IMR-90 (cell line): Measurements from ENCODE around the gene DENND5A. TPM values are rescaled to one million over a fixed set of nuclear protein-coding genes. Genes with fewer than 3 reads are reported as not detected.

Source experiments
- ATAC-seq: fragments of 200-7000 bp; cut with Tn5 transposase; 2 replicates; pipeline ENCODE4 v1.9.1; 2020; ENCODE audit warnings: low read depth, mild to moderate bottlenecking, moderate library complexity
- BruUV-seq: library from RNA; stranded (reverse); fragments of 400-500 nt; replicated peaks from 2 replicates; lab custom pipeline; 2021; lab: Mats Ljungman, UMichigan
- CTCF ChIA-PET: fragments of 300-600 bp; formaldehyde crosslinking; extraction: SDS; loops from one replicate; lab custom pipeline; 2021; ENCODE audit warnings: antibody characterized with exemption; lab: Yijun Ruan, JAX
- POLR2A ChIA-PET: fragments of 300-600 bp; sonication (Branson Sonifier 250); formaldehyde crosslinking; loops from one replicate; lab custom pipeline; 2022; ENCODE audit warnings: antibody characterized with exemption; ENCODE audit not compliant: unreplicated experiment; lab: Charles Lee
- DNase-seq: peaks from one replicate; pipeline ENCODE4 v3.0.0; 2013
- H2AFZ ChIP-seq: replicated peaks from 2 replicates; pipeline ENCODE3; 2013; ENCODE audit warnings: low read length, mild to moderate bottlenecking; ENCODE audit not compliant: poor library complexity
- H2AK5ac ChIP-seq: 2 replicates; pipeline ENCODE4 v1.6.1; 2013; ENCODE audit warnings: low read depth, low read length, inconsistent platforms
- H2AK9ac ChIP-seq: replicated peaks from 2 replicates; pipeline ENCODE3; 2013; ENCODE audit warnings: mild to moderate bottlenecking, low read depth, low read length, moderate library complexity; ENCODE audit not compliant: poor library complexity
- H2BK120ac ChIP-seq: 2 replicates; pipeline ENCODE4 v1.6.1; 2013; ENCODE audit warnings: low read depth, low read length, inconsistent platforms
- H2BK15ac ChIP-seq: 3 replicates; pipeline ENCODE4 v1.6.1; 2013; ENCODE audit warnings: low read depth, low read length, inconsistent platforms
- H2BK20ac ChIP-seq: 2 replicates; pipeline ENCODE4 v1.6.1; 2013; ENCODE audit warnings: low read depth, mild to moderate bottlenecking, inconsistent platforms, low read length, moderate library complexity
- H2BK5ac ChIP-seq: 2 replicates; pipeline ENCODE4 v1.6.1; 2013; ENCODE audit warnings: mild to moderate bottlenecking, low read depth, low read length, inconsistent platforms; ENCODE audit not compliant: poor library complexity, severe bottlenecking
- H3K14ac ChIP-seq: replicated peaks from 2 replicates; pipeline ENCODE4 v1.6.1; 2013; ENCODE audit warnings: low read depth, low read length, inconsistent platforms
- H3K18ac ChIP-seq: 2 replicates; pipeline ENCODE4 v1.6.1; 2013; ENCODE audit warnings: low read depth, low read length, control low read depth
- H3K23ac ChIP-seq: 2 replicates; pipeline ENCODE4 v1.6.1; 2013; ENCODE audit warnings: low read depth, low read length, inconsistent platforms
- H3K27ac ChIP-seq: 2 replicates; pipeline ENCODE4 v1.5.1; 2013; ENCODE audit warnings: mild to moderate bottlenecking, control low read depth, low read length; ENCODE audit not compliant: insufficient read depth
- H3K27me3 ChIP-seq: 2 replicates; pipeline ENCODE4 v1.6.1; 2013; ENCODE audit warnings: low read length; ENCODE audit not compliant: control insufficient read depth, insufficient read depth
- H3K36me3 ChIP-seq: 2 replicates; pipeline ENCODE4 v1.6.1; 2013; ENCODE audit warnings: low read length, mixed read lengths; ENCODE audit not compliant: control insufficient read depth, insufficient read depth
- H3K4ac ChIP-seq: 2 replicates; pipeline ENCODE4 v1.6.1; 2013; ENCODE audit warnings: low read depth, low read length, inconsistent platforms
- H3K4me1 ChIP-seq: 2 replicates; pipeline ENCODE4 v1.6.1; 2013; ENCODE audit warnings: low read length, mixed read lengths; ENCODE audit not compliant: control insufficient read depth, insufficient read depth
- H3K4me2 ChIP-seq: 2 replicates; pipeline ENCODE4 v1.6.1; 2013; ENCODE audit warnings: low read depth, mild to moderate bottlenecking, control low read depth, low read length, moderate library complexity
- H3K4me3 ChIP-seq: 2 replicates; pipeline ENCODE4 v1.5.1; 2013; ENCODE audit warnings: low read depth, mild to moderate bottlenecking, control low read depth, low read length, moderate library complexity; ENCODE audit not compliant: insufficient read depth
- H3K56ac ChIP-seq: 2 replicates; pipeline ENCODE4 v1.6.1; 2013; ENCODE audit warnings: low read length, inconsistent platforms; ENCODE audit not compliant: insufficient read depth; ENCODE audit errors: extremely low read depth
- H3K79me1 ChIP-seq, 2 experiments: 2 replicates each; pipeline ENCODE4 v1.6.1; 2013; ENCODE audit warnings: low read length in 2 of 2, inconsistent platforms in 1 of 2, low read depth in 1 of 2
- H3K9ac ChIP-seq: 2 replicates; pipeline ENCODE4 v1.6.1; 2013; ENCODE audit warnings: low read depth, low read length, control low read depth
- H3K9me1 ChIP-seq: 2 replicates; pipeline ENCODE4 v1.6.1; 2013; ENCODE audit warnings: low read length, inconsistent platforms; ENCODE audit not compliant: insufficient read depth
- H3K9me3 ChIP-seq: 2 replicates; pipeline ENCODE4 v1.6.1; 2013; ENCODE audit warnings: low read length; ENCODE audit not compliant: control insufficient read depth, insufficient read depth
- H4K20me1 ChIP-seq: 2 replicates; pipeline ENCODE4 v1.6.1; 2013; ENCODE audit warnings: low read length, inconsistent platforms; ENCODE audit not compliant: insufficient read depth
- H4K5ac ChIP-seq: 2 replicates; pipeline ENCODE4 v1.6.1; 2013; ENCODE audit warnings: mild to moderate bottlenecking, low read depth, low read length, control low read depth
- H4K8ac ChIP-seq, 2 experiments: 2 replicates each; pipeline ENCODE4 v1.6.1; 2013; ENCODE audit warnings: low read depth in 2 of 2, low read length in 2 of 2, control low read depth in 1 of 2, inconsistent platforms in 1 of 2
- H4K91ac ChIP-seq: 2 replicates; pipeline ENCODE4 v1.6.1; 2013; ENCODE audit warnings: low read depth, low read length, inconsistent platforms; ENCODE audit not compliant: insufficient read depth
- BHLHE40 ChIP-seq: fragments of 150-350 bp; IDR thresholded peaks from 2 replicates; pipeline ENCODE4 v1.6.1; 2016; ENCODE audit warnings: mild to moderate bottlenecking, low read depth, low read length
- CEBPB ChIP-seq: IDR thresholded peaks from 2 replicates; pipeline ENCODE4 v1.6.1; 2012; ENCODE audit warnings: low read depth, low read length, improper control_type of control experiment
- CHD1 ChIP-seq: IDR thresholded peaks from 2 replicates; pipeline ENCODE4 v1.6.1; 2012; ENCODE audit warnings: low read depth, low read length, improper control_type of control experiment
- CTCF ChIP-seq: conservative IDR thresholded peaks from 2 replicates; pipeline ENCODE4 v1.5.1; 2012; ENCODE audit warnings: mild to moderate bottlenecking, low read depth, low read length, improper control_type of control experiment
- ELK1 ChIP-seq: fragments of 150-350 bp; IDR thresholded peaks from 2 replicates; pipeline ENCODE4 v1.6.1; 2016; ENCODE audit warnings: low read depth, mild to moderate bottlenecking, low read length, moderate library complexity, borderline replicate concordance
- FOS ChIP-seq: fragments of 150-350 bp; IDR thresholded peaks from 2 replicates; pipeline ENCODE4 v1.6.1; 2016; ENCODE audit warnings: low read depth, low read length
- MAFK ChIP-seq: IDR thresholded peaks from 2 replicates; pipeline ENCODE4 v1.6.1; 2012; ENCODE audit warnings: low read depth, low read length, improper control_type of control experiment
- MAZ ChIP-seq: IDR thresholded peaks from 2 replicates; pipeline ENCODE4 v1.6.1; 2012; ENCODE audit warnings: low read depth, mild to moderate bottlenecking, low read length, improper control_type of control experiment, moderate library complexity, borderline replicate concordance
- MXI1 ChIP-seq: IDR thresholded peaks from 2 replicates; pipeline ENCODE4 v1.6.1; 2012; ENCODE audit warnings: low read depth, mild to moderate bottlenecking, low read length, moderate library complexity, borderline replicate concordance
- NFE2L2 ChIP-seq: fragments of 150-350 bp; IDR thresholded peaks from 2 replicates; pipeline ENCODE4 v1.6.1; 2016; ENCODE audit warnings: low read depth, mild to moderate bottlenecking, low read length
- POLR2A ChIP-seq: IDR thresholded peaks from 2 replicates; pipeline ENCODE4 v1.6.1; 2012; ENCODE audit warnings: mild to moderate bottlenecking, low read depth, low read length
- RAD21 ChIP-seq: IDR thresholded peaks from 2 replicates; pipeline ENCODE4 v1.6.1; 2012; ENCODE audit warnings: low read length, improper control_type of control experiment
- RCOR1 ChIP-seq: IDR thresholded peaks from 2 replicates; pipeline ENCODE4 v1.6.1; 2012; ENCODE audit warnings: mild to moderate bottlenecking, low read length, improper control_type of control experiment; ENCODE audit not compliant: insufficient replicate concordance
- RFX5 ChIP-seq: IDR thresholded peaks from 2 replicates; pipeline ENCODE4 v1.8.0; 2012; ENCODE audit warnings: low read depth, mild to moderate bottlenecking, low read length, moderate library complexity
- SMC3 ChIP-seq: fragments of 150-350 bp; IDR thresholded peaks from 2 replicates; pipeline ENCODE4 v1.6.1; 2016; ENCODE audit warnings: low read depth, mild to moderate bottlenecking, antibody characterized with exemption, low read length, moderate library complexity
- USF2 ChIP-seq: fragments of 150-350 bp; IDR thresholded peaks from 2 replicates; pipeline ENCODE4 v1.6.1; 2017; ENCODE audit warnings: mild to moderate bottlenecking, antibody characterized with exemption, low read length, low read depth
- WGBS, 2 experiments: methylation state at CpG; one replicate each; pipeline versions ENCODE4 v1.1.5 to v1.1.7; 2013; ENCODE audit warnings: missing lambda C conversion rate in 2 of 2; ENCODE audit not compliant: insufficient read length in 1 of 2; ENCODE audit errors: extremely low coverage in 2 of 2; 5-methylcytosine and 5-hydroxymethylcytosine counted together
- dilution Hi-C: fragments of 300-500 bp; cut with HindIII; formaldehyde crosslinking; loops from one replicate; pipeline ENCODE4 v1.14.3; 2018; ENCODE audit warnings: low sequenced_read_pairs; ENCODE audit not compliant: unreplicated experiment
- in situ Hi-C: fragments of 300-500 bp; cut with MboI; formaldehyde crosslinking; loops from 3 replicates; pipeline ENCODE4 v1.14.3; 2019; ENCODE audit warnings: low sequenced_read_pairs, inconsistent platforms, mixed read lengths
- intact Hi-C: fragments of 100-400 bp; cut with micrococcal nuclease; formaldehyde crosslinking; loops from 2 replicates; pipeline ENCODE4 v1.10.0; 2022
- polyA plus RNA-seq, 3 experiments: library from polyadenylated mRNA; depleted of rRNA; stranded (reverse); fragments of >200 nt; gene quantifications; 2 replicates each; pipeline ENCODE4 v1.2.3, GENCODE V29; 2012; ENCODE audit warnings: low replicate concordance in 1 of 3
- total RNA-seq: library from RNA; depleted of rRNA; stranded (reverse); fragments of >200 nt; gene quantifications from 2 replicates; pipeline ENCODE4 v1.2.3, GENCODE V29; 2012

Gene DENND5A
- total and polyA plus RNA-seq, 2 of the 4 experiments (the other 2 are of a cell fraction), result 179 to 192 TPM

- no peak for DNase-seq
- H3K27ac ChIP-seq, result no peak overlapping the region
- no peak overlapping the region for H4K5ac ChIP-seq
- no peaks in the 10 kb centered on the region for H3K9me1 ChIP-seq
- no peak overlapping the region for H3K14ac ChIP-seq
- no peak overlapping the region for H4K91ac ChIP-seq
- H3K4ac ChIP-seq, result no peak overlapping the region
- no peak overlapping the region for H2BK15ac ChIP-seq
- in situ Hi-C loops (no loop called here), intact Hi-C loops (no loop called here), dilution Hi-C loops (no loop called here)
- H3K9me3 ChIP-seq, result no peaks in the 10 kb centered on the region
- H2BK20ac ChIP-seq, result no peak overlapping the region
- H3K27me3 ChIP-seq, result no peaks in the 10 kb centered on the region
- no peak overlapping the region for H2AFZ ChIP-seq
- H3K4me1 ChIP-seq, result no peaks in the 10 kb centered on the region
- POLR2A ChIA-PET, result no interaction called here
- peaks cover 19% of the 10 kb centered on the region for H3K36me3 ChIP-seq
- no peak for ATAC-seq
- CTCF ChIA-PET, result interaction anchor here (1.5 kb wide), 1 partner anchor 16 kb away, joined by 6 read pairs; no protein-coding TSS in a partner anchor
- no peak overlapping the region for H3K9ac ChIP-seq
- H2AK9ac ChIP-seq, result no peak overlapping the region
- H3K56ac ChIP-seq, result no peak overlapping the region
- no peak overlapping the region for H2AK5ac ChIP-seq
- no TSS peak for BruUV-seq
- no peak overlapping the region for H2BK120ac ChIP-seq
- no peak overlapping the region for H3K4me2 ChIP-seq
- no peaks in the 10 kb centered on the region for H4K20me1 ChIP-seq
- no peak overlapping the region for H3K18ac ChIP-seq
- no peak overlapping the region for H4K8ac ChIP-seq
- H3K23ac ChIP-seq, result no peak overlapping the region
- H3K4me3 ChIP-seq, result no peak overlapping the region
- no peak overlapping the region for H2BK5ac ChIP-seq
- H3K79me1 ChIP-seq, result peaks cover 3 to 5% of the 10 kb centered on the region in 2 experiments; a peak in 2 of 4 replicates
- TF ChIP-seq MAFK (no peak), CEBPB (no peak), FOS (no peak), POLR2A (no peak), MAZ (no peak), SMC3 (no peak), RCOR1 (no peak), BHLHE40 (no peak), CHD1 (no peak), RFX5 (no peak), RAD21 (no peak), ELK1 (no peak), MXI1 (no peak), USF2 (no peak), NFE2L2 (no peak), CTCF (no peak)
- no CpG with 5 or more reads among the region's 14 CpGs for WGBS, 2 experiments
Observed at GRCh38 chr11:9285850-9286587, 20.9 kb upstream of the DENND5A start.
